Osteoblast (primary cell): ENCODE results near the gene SLC22A17. TPM values are rescaled to one million over a fixed set of nuclear protein-coding genes. Genes with fewer than 3 reads are reported as not detected.

Source experiments
- DNase-seq: peaks from one replicate; pipeline ENCODE4 v3.0.0; 2011; ENCODE audit warnings: low spot score, mixed read lengths; ENCODE audit not compliant: insufficient read length; ENCODE audit errors: missing footprints
- H2AFZ ChIP-seq: 2 replicates; pipeline ENCODE4 v1.6.0; 2011; ENCODE audit warnings: mild to moderate bottlenecking, low read length
- H3K27ac ChIP-seq: 2 replicates; pipeline ENCODE4 v1.5.1; 2011; ENCODE audit warnings: mild to moderate bottlenecking, low read depth, low read length, moderate library complexity
- H3K27me3 ChIP-seq: 2 replicates; pipeline ENCODE4 v1.6.0; 2012; ENCODE audit warnings: mild to moderate bottlenecking, control low read depth, inconsistent platforms, low read length, moderate library complexity; ENCODE audit not compliant: insufficient read depth
- H3K36me3 ChIP-seq: 2 replicates; pipeline ENCODE4 v1.5.1; 2011; ENCODE audit warnings: mild to moderate bottlenecking, low read length, control low read depth, moderate library complexity; ENCODE audit not compliant: insufficient read depth
- H3K4me1 ChIP-seq: 2 replicates; pipeline ENCODE4 v1.5.1; 2011; ENCODE audit warnings: mild to moderate bottlenecking, low read length, control low read depth, moderate library complexity; ENCODE audit not compliant: insufficient read depth
- H3K4me2 ChIP-seq: 2 replicates; pipeline ENCODE4 v1.6.0; 2011; ENCODE audit warnings: mild to moderate bottlenecking, low read length; ENCODE audit not compliant: insufficient read depth
- H3K4me3 ChIP-seq: fragments of 200-600 bp; sonication (generic); 3 replicates; pipeline ENCODE4 v1.5.1; 2012; ENCODE audit warnings: mild to moderate bottlenecking, low read length, inconsistent platforms; ENCODE audit not compliant: insufficient read depth
- H3K79me2 ChIP-seq: 2 replicates; pipeline ENCODE4 v1.6.0; 2012; ENCODE audit warnings: mild to moderate bottlenecking, low read length, control low read depth, inconsistent platforms; ENCODE audit not compliant: insufficient read depth
- H3K9me3 ChIP-seq: 2 replicates; pipeline ENCODE4 v1.5.1; 2011; ENCODE audit warnings: low read depth, low read length, control low read depth
- H4K20me1 ChIP-seq: 2 replicates; pipeline ENCODE4 v1.6.0; 2012; ENCODE audit warnings: mild to moderate bottlenecking, low read length, control low read depth; ENCODE audit not compliant: insufficient read depth
- CTCF ChIP-seq: IDR thresholded peaks from 2 replicates; pipeline ENCODE4 v1.5.1; 2011; ENCODE audit warnings: mild to moderate bottlenecking, low read depth, low read length, moderate library complexity; ENCODE audit errors: extremely low read depth
- total RNA-seq: library from RNA; depleted of rRNA; stranded (reverse); fragments of >200 nt; gene quantifications from 2 replicates; pipeline ENCODE4 v1.2.3, GENCODE V29; 2012

The SLC22A17 gene
- total RNA-seq, 1 donor: 18.1 TPM

- Histone ChIP-seq H3K27me3 (no peaks in the 10 kb centered on the region), H4K20me1 (no peaks in the 10 kb centered on the region), H3K36me3 (no peaks in the 10 kb centered on the region)
Measured at GRCh38 chr14:23385244-23385641, 32.6 kb upstream of the SLC22A17 start.

DNA sequence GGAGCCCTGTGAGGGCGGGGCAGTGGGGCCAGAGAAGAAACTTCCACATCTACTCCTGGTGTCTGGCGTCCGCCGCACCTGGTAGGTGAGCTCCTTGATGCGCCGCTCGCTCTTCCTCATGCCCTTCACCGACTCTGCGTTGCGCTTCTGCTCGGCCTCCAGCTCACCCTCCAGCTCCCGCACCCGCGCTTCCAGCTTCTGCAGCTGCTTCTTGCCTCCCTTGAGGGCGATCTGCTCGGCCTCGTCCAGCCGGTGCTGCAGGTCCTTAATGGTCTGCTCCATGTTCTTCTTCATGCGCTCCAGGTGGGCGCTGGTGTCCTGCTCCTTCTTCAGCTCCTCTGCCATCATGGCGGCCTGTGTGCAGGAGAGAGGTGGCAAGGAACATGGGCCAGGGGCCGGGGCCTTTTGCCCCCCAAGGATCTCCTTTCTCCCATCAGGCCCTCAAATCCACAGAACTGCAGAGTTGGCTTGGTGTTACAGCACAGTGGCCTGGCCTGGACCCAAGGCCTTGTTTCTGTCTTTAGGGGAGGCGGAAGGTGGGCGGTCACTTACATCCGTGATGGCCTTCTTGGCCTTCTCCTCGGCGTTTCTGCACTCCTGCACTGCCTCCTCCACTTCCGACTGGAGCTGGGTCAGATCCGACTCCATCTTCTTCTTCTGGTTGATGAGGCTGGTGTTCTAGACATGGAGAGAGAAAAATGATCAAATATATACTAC lies 31.8 kb upstream of the SLC22A17 start:
- no peaks in the 10 kb centered on the region for H3K27me3 ChIP-seq
- H3K27ac ChIP-seq: no peak overlapping the region
- TF ChIP-seq CTCF: no peak
- H3K4me3 ChIP-seq: no peak overlapping the region
- H2AFZ ChIP-seq: no peak overlapping the region
- no peak overlapping the region for H3K4me2 ChIP-seq
- H3K4me1 ChIP-seq: no peaks in the 10 kb centered on the region
- no peaks in the 10 kb centered on the region for H3K36me3 ChIP-seq
- no peaks in the 10 kb centered on the region for H4K20me1 ChIP-seq
- no peak for DNase-seq
- H3K79me2 ChIP-seq: no peaks in the 10 kb centered on the region
- H3K9me3 ChIP-seq: no peaks in the 10 kb centered on the region

More at GRCh38 chr14:23385244-23385641, 32.6 kb upstream of the SLC22A17 start:
- no peaks in the 10 kb centered on the region for H3K79me2 ChIP-seq
- no peak overlapping the region for H3K4me2 ChIP-seq
- no peak for TF ChIP-seq CTCF
- no peak overlapping the region for H2AFZ ChIP-seq
- no peak overlapping the region for H3K4me3 ChIP-seq
- H3K27ac ChIP-seq: no peak overlapping the region
- DNase-seq: no peak
- H3K4me1 ChIP-seq: no peaks in the 10 kb centered on the region
- no peaks in the 10 kb centered on the region for H3K9me3 ChIP-seq

DNA sequence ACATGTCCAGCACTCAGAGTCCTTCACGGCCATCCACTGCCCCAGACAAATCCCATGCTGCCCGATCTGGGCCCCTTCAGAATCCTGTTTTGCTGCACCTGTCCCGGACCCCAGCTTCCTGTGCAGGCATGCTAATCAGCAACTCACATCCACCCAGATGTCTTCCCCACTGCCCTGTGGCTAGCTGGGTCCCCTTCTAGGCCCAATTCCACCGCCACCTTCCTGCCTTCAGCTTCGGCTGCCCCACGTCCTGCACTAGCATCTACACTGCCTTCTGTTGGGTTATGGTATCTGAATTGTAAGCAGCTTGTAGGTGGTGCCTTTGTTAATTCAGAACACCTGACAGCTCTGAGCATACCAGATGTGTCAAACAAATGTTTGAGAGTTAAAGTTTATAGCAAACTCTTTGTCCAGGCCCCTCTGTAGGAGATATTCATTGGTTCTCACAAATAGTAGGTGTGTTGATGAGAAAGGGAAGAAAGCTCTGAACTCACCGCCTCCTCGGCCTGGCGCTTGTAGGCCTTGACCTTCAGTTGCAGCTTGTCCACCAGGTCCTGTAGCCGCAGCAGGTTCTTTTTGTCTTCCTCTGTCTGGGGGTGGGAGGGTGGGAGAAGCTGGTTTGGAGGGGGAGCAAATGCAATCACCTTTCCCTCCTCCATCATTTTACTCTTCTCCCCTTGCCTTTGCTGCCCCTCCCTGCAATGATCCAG lies 30.2 kb upstream of the SLC22A17 start:
- no peak overlapping the region for H3K27ac ChIP-seq
- no peaks in the 10 kb centered on the region for H3K36me3 ChIP-seq
- H3K9me3 ChIP-seq: no peaks in the 10 kb centered on the region
- DNase-seq: no peak
- no peaks in the 10 kb centered on the region for H3K27me3 ChIP-seq
- no peak for TF ChIP-seq CTCF
- no peak overlapping the region for H3K4me2 ChIP-seq
- H2AFZ ChIP-seq: no peak overlapping the region
- no peaks in the 10 kb centered on the region for H3K79me2 ChIP-seq
- no peaks in the 10 kb centered on the region for H4K20me1 ChIP-seq
- no peaks in the 10 kb centered on the region for H3K4me1 ChIP-seq
- no peak overlapping the region for H3K4me3 ChIP-seq

- Histone ChIP-seq H3K9me3 (no peaks in the 10 kb centered on the region), H3K27me3 (no peaks in the 10 kb centered on the region), H3K79me2 (no peaks in the 10 kb centered on the region), H3K4me2 (no peak overlapping the region), H3K36me3 (no peaks in the 10 kb centered on the region), H4K20me1 (no peaks in the 10 kb centered on the region), H2AFZ (no peak overlapping the region), H3K4me3 (no peak overlapping the region), H3K27ac (no peak overlapping the region), H3K4me1 (no peaks in the 10 kb centered on the region)
- TF ChIP-seq CTCF: no peak
- DNase-seq: no peak
Measured at GRCh38 chr14:23382276-23382675, 29.6 kb upstream of the SLC22A17 start.
